ENCODE results near the gene MFGE8. TPM values are rescaled to one million over a fixed set of nuclear protein-coding genes. Genes with fewer than 3 reads are reported as not detected.

The MFGE8 gene
- polyA plus RNA-seq, 1 of the 3 experiments (the other 2 are of a cell fraction), result 247 TPM

GRCh38 chr15:88876573-88876972, 36.6 kb downstream of the MFGE8 start:
- Histone ChIP-seq H4K20me1 (ENCODE audit: insufficient read depth) (no peaks in the 10 kb centered on the region), H3F3A (replicated peaks; ENCODE audit: insufficient read depth) (no peaks in the 10 kb centered on the region), H3K4me1 (ENCODE audit: control insufficient read depth in 1 of 2, insufficient read depth in 2 of 2, low read depth in 1 of 2, low read length in 1 of 2) (no peaks in the 10 kb centered on the region), H3K9me3 (no peaks in the 10 kb centered on the region), H3K9ac (no peak overlapping the region), H3K27me3 (ENCODE audit: insufficient read depth) (peaks cover 14% of the 10 kb centered on the region; the same call in 1 of the 2 replicates), H3K27ac (ENCODE audit: low read depth in 2 of 2, low read length in 1 of 2) (no peak overlapping the region), H3K4me2 (no peak overlapping the region), H3K9me2 (no peaks in the 10 kb centered on the region), H3K79me2 (ENCODE audit: insufficient read depth) (no peaks in the 10 kb centered on the region), H3K4me3 (ENCODE audit: low read depth in 2 of 2, low read length in 1 of 2) (no peak overlapping the region), H3K36me3 (replicated peaks in 1 of 2; ENCODE audit: control insufficient read depth in 1 of 2, insufficient read depth in 2 of 2, low read length in 1 of 2) (no peaks in the 10 kb centered on the region), H2AFZ (ENCODE audit: low read depth) (no peak overlapping the region)
- ChIA-PET POLR2A (no interaction called here), CTCF (no interaction called here)
- no peak for TF ChIP-seq TEAD4 (IDR thresholded peaks at IDR 0.05; ENCODE audit: borderline replicate concordance, insufficient read depth)
- no peak for TF ChIP-seq GATA2 (CRISPR knock-in tag; IDR thresholded peaks at IDR 0.05)
- no peak for TF ChIP-seq FOSL2 (IDR thresholded peaks at IDR 0.05; ENCODE audit: borderline replicate concordance, low read depth)
- TF ChIP-seq RCOR1 (IDR thresholded peaks at IDR 0.05; ENCODE audit: low read length), result no peak
- TF ChIP-seq POLR2AphosphoS5 (IDR thresholded peaks at IDR 0.05; ENCODE audit: low read depth, low read length), result no peak
- no peak for DNase-seq
- 74% methylated on average over 10 of the region's 10 CpGs for WGBS (ENCODE audit: low lambda C conversion rate)

GRCh38 chr15:88874684-88875083, 38.5 kb downstream of the MFGE8 start:
- Histone ChIP-seq H4K20me1 (ENCODE audit: insufficient read depth) (no peaks in the 10 kb centered on the region), H3K27ac (ENCODE audit: low read depth in 2 of 2, low read length in 1 of 2) (no peak overlapping the region), H3K9me3 (no peaks in the 10 kb centered on the region), H3K4me1 (ENCODE audit: control insufficient read depth in 1 of 2, insufficient read depth in 2 of 2, low read depth in 1 of 2, low read length in 1 of 2) (no peaks in the 10 kb centered on the region), H3K9me2 (no peaks in the 10 kb centered on the region), H3K79me2 (ENCODE audit: insufficient read depth) (no peaks in the 10 kb centered on the region), H2AFZ (ENCODE audit: low read depth) (no peak overlapping the region), H3K36me3 (replicated peaks in 1 of 2; ENCODE audit: control insufficient read depth in 1 of 2, insufficient read depth in 2 of 2, low read length in 1 of 2) (no peaks in the 10 kb centered on the region), H3K4me3 (ENCODE audit: low read depth in 2 of 2, low read length in 1 of 2) (no peak overlapping the region), H3F3A (replicated peaks; ENCODE audit: insufficient read depth) (no peaks in the 10 kb centered on the region), H3K27me3 (ENCODE audit: insufficient read depth) (peaks cover 14% of the 10 kb centered on the region; the same call in 1 of the 2 replicates), H3K9ac (no peak overlapping the region), H3K4me2 (no peak overlapping the region)
- TF ChIP-seq RFX5 (IDR thresholded peaks at IDR 0.05; ENCODE audit: low read length), result no peak
- CTCF ChIA-PET, result no interaction called here
- DNase-seq, result no peak
- POLR2A ChIA-PET, result no interaction called here
- WGBS (ENCODE audit: low lambda C conversion rate), result 63% methylated on average over 4 of the region's 6 CpGs

DNA sequence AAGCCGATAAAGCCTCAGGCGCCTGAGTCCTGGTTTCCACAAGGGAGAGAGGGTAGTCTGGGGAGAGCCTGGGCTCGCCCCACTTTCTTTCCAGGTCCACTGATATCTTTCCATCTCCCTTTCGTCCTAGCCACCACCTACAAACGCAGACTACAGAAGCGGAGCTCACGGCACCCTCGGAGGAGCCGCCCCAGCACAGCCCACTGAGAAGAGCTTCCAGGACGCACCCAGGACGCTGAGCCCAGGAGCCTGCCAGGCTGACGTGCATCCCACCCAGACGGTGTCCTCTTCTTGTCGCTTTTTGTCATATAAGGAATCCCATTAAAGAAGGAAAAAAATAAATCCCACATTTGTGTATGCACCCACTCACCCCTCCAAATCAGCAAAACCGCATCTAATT, 38.9 kb downstream of the MFGE8 start:
- Histone ChIP-seq H3K36me3 (replicated peaks in 1 of 2; ENCODE audit: control insufficient read depth in 1 of 2, insufficient read depth in 2 of 2, low read length in 1 of 2) (no peaks in the 10 kb centered on the region), H3K79me2 (ENCODE audit: insufficient read depth) (no peaks in the 10 kb centered on the region), H3K4me1 (ENCODE audit: control insufficient read depth in 1 of 2, insufficient read depth in 2 of 2, low read depth in 1 of 2, low read length in 1 of 2) (no peaks in the 10 kb centered on the region), H4K20me1 (ENCODE audit: insufficient read depth) (no peaks in the 10 kb centered on the region), H3F3A (replicated peaks; ENCODE audit: insufficient read depth) (no peaks in the 10 kb centered on the region), H3K9me2 (no peaks in the 10 kb centered on the region), H3K27me3 (ENCODE audit: insufficient read depth) (peaks cover 14% of the 10 kb centered on the region; the same call in 1 of the 2 replicates), H3K27ac (ENCODE audit: low read depth in 2 of 2, low read length in 1 of 2) (no peak overlapping the region), H3K4me3 (ENCODE audit: low read depth in 2 of 2, low read length in 1 of 2) (no peak overlapping the region), H3K4me2 (no peak overlapping the region), H2AFZ (ENCODE audit: low read depth) (no peak overlapping the region), H3K9me3 (no peaks in the 10 kb centered on the region), H3K9ac (no peak overlapping the region)
- POLR2A ChIA-PET, result no interaction called here
- CTCF ChIA-PET, result no interaction called here
- no peak for DNase-seq
- 62% methylated on average over 11 of the region's 15 CpGs for WGBS (ENCODE audit: low lambda C conversion rate)
- TF ChIP-seq, protein P1, sequence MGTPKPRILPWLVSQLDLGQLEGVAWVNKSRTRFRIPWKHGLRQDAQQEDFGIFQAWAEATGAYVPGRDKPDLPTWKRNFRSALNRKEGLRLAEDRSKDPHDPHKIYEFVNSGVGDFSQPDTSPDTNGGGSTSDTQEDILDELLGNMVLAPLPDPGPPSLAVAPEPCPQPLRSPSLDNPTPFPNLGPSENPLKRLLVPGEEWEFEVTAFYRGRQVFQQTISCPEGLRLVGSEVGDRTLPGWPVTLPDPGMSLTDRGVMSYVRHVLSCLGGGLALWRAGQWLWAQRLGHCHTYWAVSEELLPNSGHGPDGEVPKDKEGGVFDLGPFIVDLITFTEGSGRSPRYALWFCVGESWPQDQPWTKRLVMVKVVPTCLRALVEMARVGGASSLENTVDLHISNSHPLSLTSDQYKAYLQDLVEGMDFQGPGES (IDR thresholded peaks at IDR 0.05; ENCODE audit: low read depth, low read length), result no peak

Measured in SK-N-SH (cell line).